Effector memory CD8-positive, alpha-beta T cell (primary cell): ENCODE results near the gene FADS2.

Source experiments
- ATAC-seq: fragments of 150-1000 bp; cut with Tn5 transposase; replicated peaks from 2 replicates; pipeline ENCODE4 v1.10.0; 2021; ENCODE audit warnings: mild to moderate bottlenecking, moderate library complexity
- DNase-seq, 3 experiments: peaks; one replicate each; pipeline ENCODE4 v3.0.0; 2021
- H3K27ac Mint-ChIP-seq, 2 donors: one replicate each; pipeline ENCODE4 v1.8.0; 2022; ENCODE audit warnings: mild to moderate bottlenecking in 2 of 2, mixed read lengths in 2 of 2, moderate library complexity in 2 of 2
- H3K27me3 Mint-ChIP-seq, 2 donors: one replicate each; pipeline ENCODE4 v1.8.0; 2022; ENCODE audit warnings: mixed read lengths in 2 of 2
- H3K36me3 Mint-ChIP-seq: one replicate; pipeline ENCODE4 v1.8.0; 2022; ENCODE audit warnings: mild to moderate bottlenecking, moderate library complexity, mixed read lengths; ENCODE audit not compliant: insufficient read depth
- H3K4me1 Mint-ChIP-seq, 2 donors: one replicate each; pipeline ENCODE4 v1.8.0; 2022; ENCODE audit warnings: low read depth in 2 of 2, mixed read lengths in 2 of 2
- H3K4me3 Mint-ChIP-seq, 2 donors: one replicate each; pipeline ENCODE4 v1.8.0; 2022; ENCODE audit warnings: mild to moderate bottlenecking in 2 of 2, mixed read lengths in 2 of 2, moderate library complexity in 2 of 2
- H3K9me3 Mint-ChIP-seq, 2 donors: one replicate each; pipeline ENCODE4 v1.8.0; 2022; ENCODE audit warnings: mixed read lengths in 2 of 2

Gene FADS2

DNA sequence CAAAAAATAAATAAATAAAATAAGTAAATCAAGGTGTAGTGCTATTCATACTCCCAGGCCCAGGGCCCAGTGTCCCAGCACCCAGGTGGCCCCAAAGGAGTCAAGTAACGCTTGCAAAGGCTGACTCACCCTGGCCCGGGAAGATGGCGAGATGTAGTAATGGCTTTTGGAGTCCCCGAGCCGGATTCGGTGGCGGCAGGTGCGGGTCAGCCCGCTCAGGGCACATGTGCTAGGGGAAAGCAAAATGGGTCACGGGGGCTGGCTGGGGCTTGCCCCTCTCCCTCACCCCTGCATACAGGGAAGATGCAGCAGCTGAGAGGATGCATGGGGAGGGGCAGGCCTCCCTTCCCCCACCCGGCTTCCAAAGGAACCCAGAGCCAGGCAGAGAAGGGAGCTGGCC is 74.2 kb downstream of the FADS2 start:
- H3K27ac Mint-ChIP-seq, result no peak overlapping the region
- peaks cover 5 to 7% of the 10 kb centered on the region in 2 donors for H3K4me1 Mint-ChIP-seq

DNA sequence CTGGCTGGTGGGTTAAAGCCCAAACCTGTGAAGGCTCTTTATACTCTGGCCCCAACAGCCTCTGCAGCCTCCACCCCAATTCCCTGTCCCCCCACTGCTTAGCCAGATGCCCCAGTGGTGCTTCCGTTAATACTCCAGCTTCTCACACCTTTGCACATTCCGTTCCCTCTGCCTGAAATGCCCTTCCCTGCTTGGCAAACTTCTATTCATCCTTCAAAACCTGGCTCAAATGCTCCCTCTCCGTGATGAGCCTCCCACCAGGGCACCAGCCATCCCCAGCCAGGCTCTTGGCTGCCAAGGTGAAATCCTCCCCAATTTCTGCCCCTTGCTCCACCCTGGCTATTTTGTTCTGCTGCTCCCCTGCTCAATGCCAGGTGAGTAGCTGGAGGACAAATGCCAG is 75.7 kb downstream of the FADS2 start:
- Mint-ChIP-seq H3K27me3 (peaks cover 0 to 25% of the 10 kb centered on the region in 2 donors), H3K9me3 (no peaks in the 10 kb centered on the region), H3K4me1 (peaks cover 4 to 5% of the 10 kb centered on the region in 2 donors), H3K27ac (peak overlapping the region in 1 of 2 donors; percentile 13), H3K36me3 (peaks cover 6% of the 10 kb centered on the region), H3K4me3 (no peak overlapping the region)
- ATAC-seq (no peak), DNase-seq (no peak)

More for the DNA sequence above, 74.2 kb downstream of the FADS2 start:
- no peaks in the 10 kb centered on the region for H3K9me3 Mint-ChIP-seq
- H3K4me3 Mint-ChIP-seq, result no peak overlapping the region
- H3K36me3 Mint-ChIP-seq, result peaks cover 11% of the 10 kb centered on the region
- ATAC-seq, result no peak
- H3K27me3 Mint-ChIP-seq, result peaks cover 0 to 25% of the 10 kb centered on the region in 2 donors
- DNase-seq, result no peak

DNA sequence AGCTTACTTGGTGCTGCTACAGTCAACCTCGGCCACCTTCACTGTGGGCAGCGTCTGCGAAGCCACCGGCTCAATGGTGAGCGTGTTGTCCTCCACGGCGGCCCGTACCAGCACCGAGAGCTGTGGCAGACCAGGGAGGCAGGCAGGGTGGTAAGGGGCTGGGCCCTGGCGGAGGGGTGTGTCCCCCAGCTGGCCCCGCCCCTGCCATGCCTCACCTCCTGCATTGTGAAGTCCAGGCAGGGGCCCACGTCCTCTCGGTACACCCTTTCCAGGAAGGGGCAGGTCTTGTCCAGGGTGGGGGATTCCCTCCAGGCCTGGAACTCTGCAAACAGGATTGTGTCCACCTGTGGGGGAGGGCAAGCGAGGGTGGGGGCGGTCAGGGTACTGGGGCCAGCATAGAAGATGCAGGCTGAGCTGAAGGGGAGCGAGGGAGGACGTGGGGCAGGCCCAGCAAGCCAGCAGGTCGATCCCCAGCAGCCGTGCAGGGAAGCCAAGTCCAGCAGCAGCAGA is 76.5 kb downstream of the FADS2 start:
- no peaks in the 10 kb centered on the region for H3K36me3 Mint-ChIP-seq
- no peaks in the 10 kb centered on the region for H3K9me3 Mint-ChIP-seq
- H3K27me3 Mint-ChIP-seq, result peaks cover 0 to 25% of the 10 kb centered on the region in 2 donors
- H3K27ac Mint-ChIP-seq, result no peak overlapping the region
- ATAC-seq (no peak), DNase-seq (no peak)
- no peaks in the 10 kb centered on the region for H3K4me1 Mint-ChIP-seq
- no peak overlapping the region for H3K4me3 Mint-ChIP-seq

DNA sequence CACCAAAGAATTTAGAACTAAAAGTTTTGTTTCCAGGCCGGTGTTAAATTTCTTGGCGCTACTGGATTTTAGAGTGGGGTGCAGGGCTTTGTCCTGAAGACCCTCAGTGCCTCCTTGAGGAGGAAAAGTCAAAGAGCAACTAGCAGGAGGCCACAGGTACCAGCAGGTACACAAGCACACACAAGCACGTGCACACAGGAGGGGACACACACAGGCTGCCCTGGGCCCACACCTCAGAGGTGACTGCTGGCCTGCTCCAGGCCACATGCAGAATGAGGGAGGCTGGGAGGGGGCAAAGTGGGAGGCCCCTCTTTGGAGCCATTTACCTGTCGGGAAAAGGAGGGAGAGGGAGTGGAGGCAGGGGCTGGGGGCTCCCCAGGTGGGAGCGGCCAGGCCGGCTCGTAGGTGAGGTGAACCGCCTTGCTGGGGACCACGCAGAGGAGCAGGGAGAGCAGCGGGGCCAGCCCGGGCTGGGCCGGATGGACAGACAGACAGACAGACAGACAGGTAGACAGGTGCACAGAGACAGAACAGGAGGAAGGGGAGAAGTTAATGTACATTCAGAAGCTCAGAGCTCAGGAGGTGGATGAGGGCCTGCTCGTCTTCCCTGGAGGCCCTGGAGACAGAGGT is 77.1 kb downstream of the FADS2 start:
- H3K9me3 Mint-ChIP-seq, result no peaks in the 10 kb centered on the region
- H3K4me1 Mint-ChIP-seq, result no peaks in the 10 kb centered on the region

DNA sequence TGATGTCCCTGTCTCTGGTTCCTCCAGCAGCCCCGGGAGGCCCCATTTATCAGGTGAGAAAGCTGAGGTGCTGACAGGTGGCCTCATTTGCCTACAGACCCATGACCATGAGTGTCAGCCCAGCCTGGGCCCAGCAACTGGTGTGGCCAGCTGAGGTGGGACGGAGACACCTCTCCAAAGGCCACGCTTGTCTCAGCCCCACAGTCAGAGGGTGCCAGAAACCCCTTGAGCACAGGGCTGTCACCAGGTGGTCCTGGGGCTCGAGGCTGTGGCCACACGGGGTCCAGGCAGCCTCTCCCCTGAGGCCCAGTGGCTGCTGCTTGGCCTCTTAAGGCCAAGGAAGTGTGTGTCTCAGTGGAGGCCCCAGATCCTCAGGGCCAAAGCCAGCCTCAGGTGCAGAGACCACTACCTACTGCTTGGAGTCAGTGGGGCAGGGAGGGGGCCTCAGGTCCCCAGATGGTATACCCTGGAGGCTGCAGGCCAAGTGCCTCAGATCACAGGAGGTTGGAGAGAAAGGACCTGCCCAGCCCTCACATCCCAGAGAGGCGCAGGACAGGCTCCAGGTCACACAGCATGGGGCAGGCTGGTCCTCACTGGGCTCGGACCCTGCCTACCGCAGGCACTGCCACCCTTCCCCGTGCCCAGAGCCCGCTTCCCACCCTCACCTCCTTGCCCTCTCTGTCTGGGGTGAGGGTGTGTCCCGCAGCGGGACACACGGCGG is 77.9 kb downstream of the FADS2 start:
- no peaks in the 10 kb centered on the region for H3K36me3 Mint-ChIP-seq
- H3K27ac Mint-ChIP-seq, result no peak overlapping the region
- ATAC-seq (no peak), DNase-seq (no peak)
- H3K4me1 Mint-ChIP-seq, result no peaks in the 10 kb centered on the region
- no peaks in the 10 kb centered on the region for H3K9me3 Mint-ChIP-seq
- H3K27me3 Mint-ChIP-seq, result peaks cover 0 to 25% of the 10 kb centered on the region in 2 donors
- H3K4me3 Mint-ChIP-seq, result no peak overlapping the region

More for the DNA sequence above, 77.1 kb downstream of the FADS2 start:
- H3K4me3 Mint-ChIP-seq, result no peak overlapping the region
- no peak for DNase-seq
- peaks cover 0 to 25% of the 10 kb centered on the region in 2 donors for H3K27me3 Mint-ChIP-seq
- H3K36me3 Mint-ChIP-seq, result no peaks in the 10 kb centered on the region
- no peak overlapping the region for H3K27ac Mint-ChIP-seq
- ATAC-seq, result no peak

DNA sequence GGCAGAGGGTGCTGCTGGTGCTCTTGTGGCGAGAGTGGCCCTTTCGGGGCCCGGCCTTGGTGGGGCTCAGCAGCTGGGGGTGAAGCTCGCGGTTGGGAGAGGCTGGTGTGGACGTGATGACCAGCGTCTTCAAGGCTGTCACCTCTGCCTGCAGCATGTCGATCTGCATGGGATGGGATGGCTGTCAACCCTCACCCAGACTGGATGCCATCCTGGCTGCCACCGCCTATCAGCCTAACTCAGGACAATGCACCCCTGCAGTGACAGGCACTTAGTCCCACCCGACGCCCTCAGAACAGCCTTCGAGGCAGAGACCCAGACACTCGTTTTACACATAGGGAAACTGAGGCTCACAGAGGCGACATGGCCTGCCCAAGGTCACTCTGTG is 78.4 kb downstream of the FADS2 start:
- DNase-seq (no peak), ATAC-seq (no peak)
- H3K4me1 Mint-ChIP-seq, result no peaks in the 10 kb centered on the region
- peaks cover 2% of the 10 kb centered on the region for H3K36me3 Mint-ChIP-seq
- peaks cover 0 to 29% of the 10 kb centered on the region in 2 donors for H3K27me3 Mint-ChIP-seq
- H3K4me3 Mint-ChIP-seq, result no peak overlapping the region
- no peak overlapping the region for H3K27ac Mint-ChIP-seq
- H3K9me3 Mint-ChIP-seq, result no peaks in the 10 kb centered on the region

DNA sequence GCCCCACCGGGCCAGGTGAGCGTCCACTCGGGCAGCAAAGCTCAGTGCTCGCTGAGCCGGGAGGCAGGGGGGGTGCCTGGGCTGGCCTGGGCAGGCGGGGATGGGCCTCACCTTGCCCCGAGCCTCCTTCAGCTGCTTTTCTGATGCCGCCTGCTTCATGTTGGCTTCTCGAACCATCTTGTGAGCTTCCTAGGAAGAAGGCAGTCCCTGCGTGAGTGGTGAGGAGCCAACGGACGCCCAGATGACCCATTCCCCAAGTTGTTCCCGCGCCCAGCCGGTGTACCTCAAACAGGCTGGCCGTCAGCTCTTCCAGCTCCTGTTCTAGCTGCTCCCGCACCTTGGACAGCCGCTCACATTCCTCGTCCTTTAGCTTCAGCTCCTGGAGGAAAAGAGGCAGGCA is 79.2 kb downstream of the FADS2 start:
- ATAC-seq (no peak), DNase-seq (no peak)
- no peaks in the 10 kb centered on the region for H3K9me3 Mint-ChIP-seq
- peaks cover 2 to 37% of the 10 kb centered on the region in 2 donors for H3K27me3 Mint-ChIP-seq
- no peak overlapping the region for H3K27ac Mint-ChIP-seq
- H3K4me1 Mint-ChIP-seq, result no peaks in the 10 kb centered on the region
- H3K36me3 Mint-ChIP-seq, result peaks cover 2% of the 10 kb centered on the region
- no peak overlapping the region for H3K4me3 Mint-ChIP-seq

DNA sequence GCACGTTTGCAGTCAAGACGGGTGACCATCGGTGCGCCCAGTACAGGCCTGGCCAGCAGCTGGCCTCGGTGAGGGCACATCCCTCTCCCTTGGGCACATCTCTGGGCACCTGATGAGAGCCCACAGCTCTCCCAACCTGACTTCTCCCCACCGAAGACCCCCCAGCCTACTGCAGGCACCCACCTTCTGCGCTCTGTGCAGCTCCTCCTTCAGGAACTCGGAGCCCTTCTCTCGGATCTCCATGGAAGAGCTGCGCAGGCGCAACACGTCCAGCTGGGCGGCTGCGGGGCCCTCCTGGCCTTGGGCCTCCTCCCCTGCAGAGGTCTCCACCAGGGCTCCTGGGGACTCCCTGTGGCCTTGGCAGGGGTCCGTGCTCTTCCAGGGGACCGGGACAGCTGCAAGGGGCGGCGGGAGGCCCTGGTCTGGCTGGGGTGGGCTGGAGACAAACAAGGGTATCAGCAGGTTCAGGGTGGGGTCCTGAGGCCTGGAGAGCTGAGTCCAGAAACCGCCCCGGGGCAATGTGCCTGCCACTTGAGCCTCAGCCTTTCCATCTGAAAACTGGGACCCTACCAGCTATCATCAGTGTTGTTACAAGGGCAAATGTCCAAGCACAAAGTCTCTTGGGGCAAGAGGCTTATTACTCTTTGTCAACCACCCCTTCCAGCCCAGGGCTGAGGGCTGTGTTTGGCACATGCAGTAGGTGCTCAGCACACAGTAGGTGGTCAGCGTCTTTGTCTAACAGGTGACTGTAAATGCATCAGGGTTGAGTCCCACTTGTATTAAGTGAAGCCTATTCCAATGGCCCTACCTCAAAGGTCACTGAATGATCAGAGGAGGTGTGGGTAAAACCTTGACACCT is 80.0 kb downstream of the FADS2 start:
- H3K9me3 Mint-ChIP-seq, result no peaks in the 10 kb centered on the region
- H3K27ac Mint-ChIP-seq, result no peak overlapping the region
- peaks cover 2% of the 10 kb centered on the region for H3K36me3 Mint-ChIP-seq
- no peak overlapping the region for H3K4me3 Mint-ChIP-seq
- no peak for DNase-seq
- H3K4me1 Mint-ChIP-seq, result no peaks in the 10 kb centered on the region
- ATAC-seq, result no peak
- H3K27me3 Mint-ChIP-seq, result peaks cover 11 to 39% of the 10 kb centered on the region in 2 donors

DNA sequence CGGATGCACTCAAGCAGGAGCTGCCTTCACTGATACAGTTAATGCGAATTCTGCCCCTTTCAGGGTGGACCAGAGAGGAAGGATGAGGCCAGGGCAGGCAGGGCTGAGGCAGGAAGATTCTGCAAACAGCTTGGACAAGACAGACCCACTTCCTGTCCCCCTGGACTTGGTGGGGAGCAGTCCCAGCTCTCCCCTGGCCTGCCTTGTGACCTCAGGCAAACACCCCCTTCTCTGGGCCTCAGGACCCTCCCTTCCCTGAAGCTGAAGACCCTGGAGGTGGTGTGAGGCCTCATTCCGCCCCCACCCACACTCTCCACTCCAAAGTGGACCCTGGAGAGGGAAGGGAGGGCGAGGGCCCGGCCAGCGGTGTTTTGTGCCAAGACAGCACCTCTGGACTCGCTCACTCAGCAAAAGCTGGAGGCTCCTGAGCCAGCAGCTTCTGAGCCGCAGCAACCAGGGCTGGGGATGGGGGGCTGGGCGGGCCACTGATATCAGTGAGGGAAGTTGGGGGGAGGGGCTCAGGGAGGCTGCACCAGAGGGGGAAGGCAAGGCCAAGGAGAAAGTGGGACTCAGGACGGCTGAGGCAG is 80.7 kb downstream of the FADS2 start:
- Mint-ChIP-seq H3K4me1 (no peaks in the 10 kb centered on the region), H3K27me3 (peaks cover 14 to 39% of the 10 kb centered on the region in 2 donors), H3K27ac (no peak overlapping the region), H3K9me3 (no peaks in the 10 kb centered on the region), H3K4me3 (no peak overlapping the region), H3K36me3 (peaks cover 2% of the 10 kb centered on the region)
- ATAC-seq (no peak), DNase-seq (no peak)

DNA sequence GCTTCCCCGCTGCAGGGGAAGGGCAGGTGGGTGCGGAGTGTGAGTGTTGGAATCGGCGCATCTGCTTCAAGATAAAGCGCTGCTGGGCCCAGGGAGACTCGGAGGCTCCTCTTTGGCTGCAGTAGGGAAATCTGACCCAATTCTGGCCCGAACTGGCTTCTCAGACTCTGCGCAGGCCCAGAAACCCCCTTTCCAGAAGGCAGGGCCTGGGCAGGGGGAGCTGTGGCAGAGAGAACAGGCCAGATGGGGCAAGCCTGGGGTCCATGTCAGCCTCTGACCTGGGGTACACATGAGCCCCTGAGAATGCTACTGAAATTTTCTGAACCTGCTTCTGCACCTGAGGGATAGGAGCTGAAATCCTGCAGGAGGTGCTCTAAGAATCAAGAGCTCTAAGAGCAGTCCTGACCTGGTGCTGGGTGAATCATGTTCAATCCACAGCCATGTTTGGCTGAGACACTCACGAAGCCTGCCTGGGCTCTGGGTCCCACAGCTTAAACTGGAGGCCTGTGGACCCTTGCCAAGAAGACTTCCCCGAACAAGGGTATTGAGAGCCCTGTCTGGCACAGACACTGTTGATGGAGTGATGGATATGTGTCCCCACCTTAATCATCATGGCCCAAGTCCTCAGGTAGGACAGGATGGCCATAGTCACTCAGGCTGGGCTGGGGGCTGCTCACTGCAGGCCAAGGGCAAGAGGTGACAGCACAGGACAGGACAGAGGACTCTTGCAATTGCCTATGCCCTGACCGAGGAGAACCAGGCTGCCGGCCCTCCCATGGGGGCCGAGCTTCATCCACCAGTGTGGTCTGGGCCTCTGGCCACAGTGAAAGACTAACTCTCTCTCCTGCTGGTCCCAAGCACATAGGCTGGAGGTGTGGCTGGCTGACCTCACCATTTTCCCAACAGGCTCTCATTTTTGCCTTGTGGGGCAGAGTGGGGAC is 82.4 kb downstream of the FADS2 start:
- no peaks in the 10 kb centered on the region for H3K9me3 Mint-ChIP-seq
- H3K27me3 Mint-ChIP-seq, result peaks cover 22 to 44% of the 10 kb centered on the region in 2 donors
- ATAC-seq, result no peak
- peaks cover 2% of the 10 kb centered on the region for H3K36me3 Mint-ChIP-seq
- no peak for DNase-seq
- H3K4me3 Mint-ChIP-seq, result no peak overlapping the region
- no peak overlapping the region for H3K27ac Mint-ChIP-seq
- H3K4me1 Mint-ChIP-seq, result no peaks in the 10 kb centered on the region

DNA sequence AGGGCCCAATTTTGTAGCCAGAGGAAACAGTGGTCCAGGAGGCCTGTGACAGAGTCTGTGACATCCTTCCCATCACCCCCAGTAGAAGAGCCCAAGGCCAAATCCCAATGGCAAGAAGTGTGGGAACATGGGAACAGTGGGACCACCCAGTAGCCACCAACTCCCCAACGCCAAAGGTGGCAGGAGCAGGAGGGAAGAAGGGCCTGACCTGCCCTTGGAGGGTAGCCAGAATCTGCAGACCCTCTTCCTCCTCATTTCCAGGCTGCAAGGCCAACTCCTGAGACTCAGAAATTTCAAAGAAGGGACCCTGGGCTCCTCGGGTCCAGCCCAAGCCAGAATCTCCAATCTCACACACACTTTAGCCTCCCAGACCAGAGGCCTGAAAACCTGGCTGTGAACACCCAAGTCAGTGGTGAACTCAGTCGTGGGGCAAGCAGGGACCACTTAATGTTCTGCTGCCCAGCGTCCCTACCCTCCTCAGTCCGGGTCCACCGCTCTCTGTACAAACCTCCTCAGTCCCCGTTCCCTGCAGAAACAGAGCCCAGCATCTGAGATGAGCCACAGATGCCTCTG is 83.1 kb downstream of the FADS2 start:
- no peaks in the 10 kb centered on the region for H3K9me3 Mint-ChIP-seq
- ATAC-seq, result no peak
- no peak overlapping the region for H3K27ac Mint-ChIP-seq
- H3K4me1 Mint-ChIP-seq, result no peaks in the 10 kb centered on the region
- H3K4me3 Mint-ChIP-seq, result no peak overlapping the region
- peaks cover 2% of the 10 kb centered on the region for H3K36me3 Mint-ChIP-seq
- peaks cover 26 to 51% of the 10 kb centered on the region in 2 donors for H3K27me3 Mint-ChIP-seq
- no peak for DNase-seq
